GM20000 (cell line): ENCODE data around the gene SPAG8.
A peak's percentile ranks its signal among the peaks of the same experiment; 100 is the strongest.

Experiments used
- DNase-seq: peaks from one replicate; pipeline ENCODE4 v3.0.0; 2012; ENCODE audit warnings: low spot score
- TF ChIP-seq, protein P1 (sequence below): IDR thresholded peaks from 2 replicates; pipeline ENCODE4 v1.5.1; 2012; ENCODE audit warnings: mild to moderate bottlenecking, control low read depth; ENCODE audit errors: extremely low read depth, missing control alignments

Gene SPAG8

DNA sequence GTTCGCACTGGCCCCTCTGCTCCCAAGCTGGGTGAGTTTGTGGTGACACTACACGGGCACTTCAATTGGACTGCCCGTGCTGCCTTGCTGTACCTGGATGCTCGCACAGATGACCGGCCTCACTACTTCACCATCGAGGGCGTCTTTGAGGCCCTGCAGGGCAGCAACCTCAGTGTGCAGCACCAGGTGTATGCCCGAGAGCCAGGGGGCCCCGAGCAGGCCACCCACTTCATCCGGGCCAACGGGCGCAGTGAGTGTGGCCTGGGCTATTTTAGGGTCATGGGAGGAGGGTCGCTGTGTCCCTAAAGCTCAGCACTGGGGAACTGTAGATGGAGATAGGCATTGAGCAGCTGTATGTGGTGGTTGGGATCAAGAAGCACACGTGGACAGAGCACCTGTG is 19.2 kb downstream of the SPAG8 start:
- TF ChIP-seq, protein P1, sequence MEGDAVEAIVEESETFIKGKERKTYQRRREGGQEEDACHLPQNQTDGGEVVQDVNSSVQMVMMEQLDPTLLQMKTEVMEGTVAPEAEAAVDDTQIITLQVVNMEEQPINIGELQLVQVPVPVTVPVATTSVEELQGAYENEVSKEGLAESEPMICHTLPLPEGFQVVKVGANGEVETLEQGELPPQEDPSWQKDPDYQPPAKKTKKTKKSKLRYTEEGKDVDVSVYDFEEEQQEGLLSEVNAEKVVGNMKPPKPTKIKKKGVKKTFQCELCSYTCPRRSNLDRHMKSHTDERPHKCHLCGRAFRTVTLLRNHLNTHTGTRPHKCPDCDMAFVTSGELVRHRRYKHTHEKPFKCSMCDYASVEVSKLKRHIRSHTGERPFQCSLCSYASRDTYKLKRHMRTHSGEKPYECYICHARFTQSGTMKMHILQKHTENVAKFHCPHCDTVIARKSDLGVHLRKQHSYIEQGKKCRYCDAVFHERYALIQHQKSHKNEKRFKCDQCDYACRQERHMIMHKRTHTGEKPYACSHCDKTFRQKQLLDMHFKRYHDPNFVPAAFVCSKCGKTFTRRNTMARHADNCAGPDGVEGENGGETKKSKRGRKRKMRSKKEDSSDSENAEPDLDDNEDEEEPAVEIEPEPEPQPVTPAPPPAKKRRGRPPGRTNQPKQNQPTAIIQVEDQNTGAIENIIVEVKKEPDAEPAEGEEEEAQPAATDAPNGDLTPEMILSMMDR: no peak
- DNase-seq: no peak

GRCh38 chr9:35792024-35792813 is 19.8 kb downstream of the SPAG8 start:
- TF ChIP-seq, protein P1: no peak
- no peak for DNase-seq

GRCh38 chr9:35791297-35791921 is 20.7 kb downstream of the SPAG8 start, which contains the start of gene NPR2:
NPR2 (plus strand) TSS chr9:35791591; CDS start chr9:35792409, 818 bp downstream.
- TF ChIP-seq, protein P1: no peak

GRCh38 chr9:35790385-35791296 is 21.4 kb downstream of the SPAG8 start:
- DNase-seq: peak; percentile 90
- TF ChIP-seq, protein P1: peak; percentile 57

More at GRCh38 chr9:35791297-35791921, 20.7 kb downstream of the SPAG8 start, which contains the start of gene NPR2:
- no peak for DNase-seq

GRCh38 chr9:35790025-35790384 is 22.1 kb downstream of the SPAG8 start:
- TF ChIP-seq, protein P1: no peak
- DNase-seq: no peak

DNA sequence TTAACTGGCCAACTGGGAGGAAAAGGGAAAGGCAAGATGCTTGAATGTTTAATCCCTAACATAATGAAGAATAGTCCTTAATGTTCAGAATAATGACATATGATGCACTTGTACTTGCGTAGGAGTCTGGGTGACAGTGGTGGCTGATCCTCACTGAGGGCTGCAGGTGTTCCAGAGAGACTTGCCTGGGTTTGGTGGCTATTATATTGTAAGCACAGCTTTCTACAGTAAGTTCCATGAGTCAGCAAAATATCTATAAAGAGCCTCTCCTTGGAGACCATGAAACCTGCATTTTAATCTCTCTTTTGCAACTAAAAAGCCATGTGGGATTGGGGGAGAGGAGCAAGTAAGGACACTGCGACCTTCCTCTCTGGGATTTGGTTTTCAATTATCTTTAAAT is 22.5 kb downstream of the SPAG8 start:
- DNase-seq: no peak
- TF ChIP-seq, protein P1: no peak
